M059J (cell line): ENCODE results near the gene ZNF106. TPM values are rescaled to one million over a fixed set of nuclear protein-coding genes. Genes with fewer than 3 reads are reported as not detected.

Experiments
- DNase-seq: peaks from one replicate; pipeline ENCODE4 v3.0.0-alpha.2; 2012; ENCODE audit warnings: low read depth
- total RNA-seq: library from RNA; depleted of rRNA; stranded (reverse); fragments of >200 nt; shearing (Covaris generic); gene quantifications from 2 replicates; pipeline ENCODE4 v1.2.3, GENCODE V29; 2014; rRNA removed

The ZNF106 gene
- total RNA-seq, 1 experiment from 2014 or later: 27.8 TPM

GRCh38 chr15:42368096-42368495, 122.8 kb downstream of the ZNF106 start:
- DNase-seq: peak; percentile 16

DNA sequence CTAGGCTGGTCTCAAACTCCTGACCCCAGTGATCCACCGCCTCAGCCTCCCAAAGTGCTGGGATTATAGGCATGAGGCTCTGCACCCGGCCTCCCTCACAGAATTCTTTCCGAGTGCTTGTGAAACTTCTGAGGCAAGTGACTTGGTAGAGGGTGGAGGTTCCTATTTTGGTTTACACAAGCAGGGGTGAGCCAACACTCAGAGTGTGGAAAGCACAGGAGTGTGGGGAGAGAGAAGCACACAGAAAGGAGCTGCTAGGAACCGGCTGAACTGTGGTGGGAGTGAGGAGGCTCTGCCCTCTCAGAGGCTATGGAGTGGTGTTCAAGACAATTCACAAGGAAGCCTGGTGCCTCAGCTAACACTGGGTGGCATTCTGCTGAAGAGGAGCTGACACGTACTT, 123.9 kb downstream of the ZNF106 start:
- DNase-seq: no peak

DNA sequence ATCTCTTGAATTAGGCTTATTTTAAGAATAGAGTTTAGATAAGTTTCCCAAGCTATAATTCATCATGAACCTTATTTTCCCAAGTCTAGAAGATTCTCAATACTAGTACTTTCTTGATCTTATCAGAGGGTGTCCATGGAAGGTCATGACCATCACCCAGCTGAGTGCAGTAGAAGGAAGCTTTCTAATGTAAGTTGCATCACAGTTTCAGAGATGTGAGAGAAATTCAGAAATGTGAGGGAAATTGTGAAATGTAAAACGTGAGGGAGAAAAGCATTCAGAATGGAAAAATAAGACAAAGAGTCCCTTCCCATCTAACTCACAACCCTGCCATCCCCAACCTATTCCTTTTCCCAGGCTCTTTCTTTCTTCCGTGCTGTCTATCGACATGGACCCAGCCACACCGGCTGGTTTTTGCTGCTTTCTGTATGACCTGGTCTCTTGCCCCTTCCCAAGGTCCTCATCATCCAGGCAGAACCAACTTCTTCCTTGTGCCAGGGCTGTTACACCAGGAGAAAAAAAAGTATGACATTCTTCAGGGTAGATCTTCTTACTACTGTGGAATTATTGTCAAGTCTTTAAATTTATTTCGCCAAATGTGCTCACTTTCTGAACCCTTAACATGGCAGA, 124.9 kb downstream of the ZNF106 start:
- no peak for DNase-seq

GRCh38 chr15:42364529-42364928, 126.4 kb downstream of the ZNF106 start:
- no peak for DNase-seq

GRCh38 chr15:42363942-42364341, 127.0 kb downstream of the ZNF106 start:
- DNase-seq: no peak

- DNase-seq: no peak
Observed at GRCh38 chr15:42363487-42363886, 127.5 kb downstream of the ZNF106 start.

Other genes with a start within 250 kb of the ZNF106 start
- gene GANC, start 217.9 kb downstream of the ZNF106 start, total RNA-seq: 14.7 and 14.8 TPM in 2 replicates
- 62.3 and 75.6 TPM in 2 replicates for gene TMEM87A, start 217.7 kb downstream of the ZNF106 start, total RNA-seq
- 0.34 TPM in 1 of 2 replicates, not detected in the other for gene CAPN3, start 131.6 kb downstream of the ZNF106 start, total RNA-seq
- gene SNAP23, start 4.5 kb upstream of the ZNF106 start, total RNA-seq: 55.9 and 96.5 TPM in 2 replicates
- gene LRRC57, start 57.7 kb upstream of the ZNF106 start, total RNA-seq: 14.8 and 16.8 TPM in 2 replicates
- 62.4 and 138 TPM in 2 replicates for gene HAUS2, start 57.7 kb upstream of the ZNF106 start, total RNA-seq
- gene STARD9, start 84.5 kb upstream of the ZNF106 start, total RNA-seq: 1.4 and 2.7 TPM in 2 replicates
- 8.5 and 10.2 TPM in 2 replicates for gene CDAN1, start 246.0 kb upstream of the ZNF106 start, total RNA-seq